ENCODE measurements around the gene RASGRP3. TPM values are rescaled to one million over a fixed set of nuclear protein-coding genes. Genes with fewer than 3 reads are reported as not detected.

Gene RASGRP3
- total RNA-seq, 4 donors from 2014 or later: 2.6 to 42.7 (median 8.6) TPM

DNA sequence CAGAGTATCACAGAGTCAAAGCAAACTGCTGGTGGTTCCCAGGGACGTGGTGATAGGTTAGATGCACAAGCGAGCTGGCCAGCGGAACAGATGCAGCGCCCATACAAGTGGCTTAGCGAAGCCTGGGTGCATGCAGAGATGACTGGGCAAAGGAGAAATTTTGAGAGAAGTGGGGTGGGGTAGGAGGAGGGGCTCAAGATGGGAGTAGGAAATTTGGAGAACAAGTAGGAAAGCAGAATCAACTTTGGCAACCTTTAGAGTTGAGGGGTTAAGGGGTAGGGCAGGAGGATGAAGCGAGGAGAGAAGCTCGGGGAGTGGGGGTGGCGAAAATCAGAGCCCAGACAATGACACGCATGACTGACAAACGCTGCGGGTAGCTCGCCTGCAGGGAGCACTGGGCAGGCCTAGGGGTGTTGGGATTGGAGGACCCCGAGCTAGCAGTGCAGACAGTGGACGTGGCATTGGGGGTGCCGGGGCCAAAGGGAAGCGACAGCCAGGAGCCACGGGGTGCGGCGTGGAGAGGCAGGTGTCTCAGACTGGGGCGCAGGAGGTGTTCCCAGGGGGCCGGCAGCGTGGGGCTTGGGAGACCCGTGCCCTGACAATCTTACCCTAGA, 122.2 kb downstream of the RASGRP3 start:
- peak in 1 of 2 donors; percentile 38 for DNase-seq

DNA sequence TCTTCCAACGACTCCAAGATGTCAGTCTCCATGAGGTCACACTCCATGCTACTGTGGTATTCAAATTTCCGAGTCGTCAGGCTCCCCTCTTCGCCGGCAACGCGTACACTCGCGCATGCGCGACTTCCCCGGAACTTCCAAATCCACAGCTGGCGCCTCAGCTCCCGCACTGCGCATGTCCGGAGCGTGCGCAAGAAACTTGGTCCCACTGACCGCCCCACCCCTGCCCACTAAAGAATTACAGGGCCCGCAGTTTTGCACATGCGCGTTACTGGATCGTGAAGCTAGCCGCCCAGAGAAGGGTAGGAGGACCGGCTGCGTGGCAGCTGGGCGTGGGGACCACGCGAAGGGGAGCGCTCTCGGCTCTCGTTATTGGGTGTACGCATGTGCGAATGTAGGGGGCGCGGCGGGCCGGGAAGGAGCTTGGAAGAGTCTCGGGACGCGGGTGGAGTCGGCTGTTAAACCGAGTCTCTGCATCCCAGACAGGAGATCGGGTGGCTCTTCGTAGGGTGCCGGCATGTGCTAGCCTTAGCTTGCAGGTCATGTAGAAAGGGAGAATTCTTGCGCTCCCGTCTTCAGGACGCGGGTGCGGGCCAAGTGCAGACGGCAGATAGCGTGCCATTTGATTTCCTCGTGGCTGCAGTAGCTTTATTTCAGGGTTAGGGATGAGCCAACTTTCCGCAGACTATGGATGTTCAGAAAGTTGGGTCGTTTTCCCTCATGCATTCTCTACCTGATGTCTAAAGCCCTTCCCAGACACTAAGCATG, 122.9 kb downstream of the RASGRP3 start, which contains the start of gene FAM98A:
TSS of gene FAM98A (minus strand) at position 125 of the 768 bp plus-strand sequence. CDS start at position 47, 78 bp downstream.
- peak; percentile 99 to 100 for DNase-seq
- peaks cover 0 to 3% of the 10 kb centered on the region in 2 donors for H3K4me1 ChIP-seq
- H3K27me3 ChIP-seq: no peaks in the 10 kb centered on the region
- TF ChIP-seq, protein P1, sequence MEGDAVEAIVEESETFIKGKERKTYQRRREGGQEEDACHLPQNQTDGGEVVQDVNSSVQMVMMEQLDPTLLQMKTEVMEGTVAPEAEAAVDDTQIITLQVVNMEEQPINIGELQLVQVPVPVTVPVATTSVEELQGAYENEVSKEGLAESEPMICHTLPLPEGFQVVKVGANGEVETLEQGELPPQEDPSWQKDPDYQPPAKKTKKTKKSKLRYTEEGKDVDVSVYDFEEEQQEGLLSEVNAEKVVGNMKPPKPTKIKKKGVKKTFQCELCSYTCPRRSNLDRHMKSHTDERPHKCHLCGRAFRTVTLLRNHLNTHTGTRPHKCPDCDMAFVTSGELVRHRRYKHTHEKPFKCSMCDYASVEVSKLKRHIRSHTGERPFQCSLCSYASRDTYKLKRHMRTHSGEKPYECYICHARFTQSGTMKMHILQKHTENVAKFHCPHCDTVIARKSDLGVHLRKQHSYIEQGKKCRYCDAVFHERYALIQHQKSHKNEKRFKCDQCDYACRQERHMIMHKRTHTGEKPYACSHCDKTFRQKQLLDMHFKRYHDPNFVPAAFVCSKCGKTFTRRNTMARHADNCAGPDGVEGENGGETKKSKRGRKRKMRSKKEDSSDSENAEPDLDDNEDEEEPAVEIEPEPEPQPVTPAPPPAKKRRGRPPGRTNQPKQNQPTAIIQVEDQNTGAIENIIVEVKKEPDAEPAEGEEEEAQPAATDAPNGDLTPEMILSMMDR (IDR thresholded peaks at IDR 0.05): peak in 3 of 4 experiments; percentile 13 to 27 (median 15)
- TF ChIP-seq POLR2A (IDR thresholded peaks at IDR 0.05): peak; percentile 64 to 68
- H3K27ac ChIP-seq: peak within 1 kb of the TSS; percentile 85
- H3K36me3 ChIP-seq: no peaks in the 10 kb centered on the region
- no peaks in the 10 kb centered on the region for H3K9me3 ChIP-seq
- intact Hi-C loops (cut with DNase I; ENCODE audit: low total_unique reads): no loop called here
- peak within 1 kb of the TSS; percentile 75 to 89 for H3K4me3 ChIP-seq

More for the DNA sequence above, 122.2 kb downstream of the RASGRP3 start:
- intact Hi-C loops (cut with DNase I; ENCODE audit: low total_unique reads): no loop called here
- peak overlapping the region; percentile 75 to 89 for H3K4me3 ChIP-seq
- TF ChIP-seq POLR2A (IDR thresholded peaks at IDR 0.05): no peak
- TF ChIP-seq, protein P1 (IDR thresholded peaks at IDR 0.05): no peak
- no peaks in the 10 kb centered on the region for H3K27me3 ChIP-seq
- H3K27ac ChIP-seq: peak overlapping the region; percentile 80 to 85
- no peaks in the 10 kb centered on the region for H3K9me3 ChIP-seq
- no peaks in the 10 kb centered on the region for H3K36me3 ChIP-seq
- peaks cover 0 to 3% of the 10 kb centered on the region in 2 donors for H3K4me1 ChIP-seq

DNA sequence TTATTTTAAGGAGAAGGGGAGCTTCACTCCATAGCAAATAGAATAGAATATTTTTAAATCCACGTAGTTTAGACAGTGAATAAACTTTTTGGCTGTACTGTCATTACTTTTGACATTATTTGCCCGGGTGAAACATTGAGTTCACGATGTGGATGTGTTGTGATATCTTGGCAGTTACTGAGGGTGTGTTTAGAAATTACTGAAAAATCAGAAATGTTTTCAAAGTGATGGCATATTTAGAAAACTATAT, 123.4 kb downstream of the RASGRP3 start:
- intact Hi-C loops (cut with DNase I; ENCODE audit: low total_unique reads): no loop called here
- Histone ChIP-seq H3K4me3 (peak overlapping the region; percentile 75 to 89), H3K9me3 (no peaks in the 10 kb centered on the region), H3K27ac (peak overlapping the region; percentile 85), H3K4me1 (peaks cover 0 to 3% of the 10 kb centered on the region in 2 donors), H3K27me3 (no peaks in the 10 kb centered on the region), H3K36me3 (no peaks in the 10 kb centered on the region)
- TF ChIP-seq POLR2A (IDR thresholded peaks at IDR 0.05): no peak
- TF ChIP-seq, protein P1 (IDR thresholded peaks at IDR 0.05): no peak
- no peak for DNase-seq

DNA sequence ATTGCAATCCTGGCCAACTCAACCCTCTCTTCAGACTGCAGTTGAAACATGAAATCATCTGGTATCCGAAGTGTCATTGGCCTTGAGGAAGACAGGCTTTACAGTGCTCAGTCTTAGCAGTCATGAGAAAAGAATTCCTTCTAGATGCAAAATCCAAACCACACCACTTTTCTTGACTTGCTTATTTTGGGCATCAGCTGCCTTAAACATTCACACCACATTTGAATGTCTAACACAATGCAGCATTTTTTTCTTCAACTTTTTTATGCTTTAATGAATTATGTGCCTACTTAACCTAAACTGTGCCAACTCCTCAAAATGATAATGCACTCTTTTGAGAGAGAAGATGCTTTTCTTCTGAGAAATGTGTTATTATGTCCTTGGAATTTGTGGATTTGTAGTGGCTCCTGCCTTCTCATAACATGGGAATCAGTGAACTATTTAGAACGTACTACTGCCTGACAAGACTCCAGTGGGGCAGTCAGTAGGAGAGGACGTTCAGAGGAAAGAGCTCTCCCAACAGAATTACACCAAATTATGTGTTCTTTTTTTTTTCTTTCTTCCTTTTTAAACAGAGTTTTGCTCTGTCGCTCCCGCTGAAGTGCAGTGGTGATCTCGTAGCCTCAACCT, 125.9 kb downstream of the RASGRP3 start:
- Histone ChIP-seq H3K4me1 (peaks cover under 1 to 3% of the 10 kb centered on the region in 2 donors), H3K9me3 (no peaks in the 10 kb centered on the region), H3K27ac (no peak overlapping the region), H3K36me3 (no peaks in the 10 kb centered on the region), H3K4me3 (no peak overlapping the region), H3K27me3 (no peaks in the 10 kb centered on the region)
- intact Hi-C loops (cut with DNase I; ENCODE audit: low total_unique reads): no loop called here
- no peak for DNase-seq
- TF ChIP-seq, protein P1 (IDR thresholded peaks at IDR 0.05): no peak
- TF ChIP-seq POLR2A (IDR thresholded peaks at IDR 0.05): no peak

DNA sequence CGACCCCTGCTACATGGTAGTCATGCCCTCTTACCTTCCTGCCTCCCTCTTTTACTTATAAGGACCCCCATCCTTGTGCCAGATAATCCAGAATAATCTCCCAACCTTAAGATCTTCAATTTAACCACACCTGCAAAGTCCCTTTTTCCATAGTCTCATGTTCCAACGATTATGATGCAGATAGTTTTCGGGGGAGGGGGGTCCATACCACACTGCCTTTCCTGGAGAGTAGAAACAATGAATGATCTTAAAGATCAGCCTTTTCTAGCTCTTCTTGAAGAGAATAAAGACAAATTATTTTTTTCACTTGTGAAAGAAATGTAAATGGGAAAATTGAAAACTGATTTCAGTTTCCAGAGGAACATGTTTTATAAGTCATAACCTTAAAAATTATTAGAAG, 127.0 kb downstream of the RASGRP3 start:
- intact Hi-C loops (cut with DNase I; ENCODE audit: low total_unique reads): no loop called here
- H3K4me1 ChIP-seq: peaks cover 0 to 7% of the 10 kb centered on the region in 2 donors
- no peaks in the 10 kb centered on the region for H3K27me3 ChIP-seq
- no peaks in the 10 kb centered on the region for H3K36me3 ChIP-seq
- no peak overlapping the region for H3K4me3 ChIP-seq
- no peak overlapping the region for H3K27ac ChIP-seq
- TF ChIP-seq, protein P1 (IDR thresholded peaks at IDR 0.05): no peak
- TF ChIP-seq POLR2A (IDR thresholded peaks at IDR 0.05): no peak
- DNase-seq: no peak
- no peaks in the 10 kb centered on the region for H3K9me3 ChIP-seq

All from uterus (tissue), 4 donors.